Colon (tissue), 2 donors: Measurements from ENCODE around the gene SLC25A48.

Experiments used
- FAIRE-seq: peaks from 2 replicates; lab custom pipeline; 2012; peaks lifted over from hg19 to GRCh38; lab: Jason Lieb, UNC
- donor health status: control.
- donor health status: control.

Gene SLC25A48

GRCh38 chr5:135883441-135883840, 49.0 kb downstream of the SLC25A48 start:
- FAIRE-seq: no peak

GRCh38 chr5:135885031-135885430, 50.6 kb downstream of the SLC25A48 start:
- FAIRE-seq: no peak

- no peak for FAIRE-seq
These were observed 51.7 kb downstream of the SLC25A48 start for GRCh38 chr5:135886136-135886535.

GRCh38 chr5:135887447-135887864, 53.0 kb downstream of the SLC25A48 start:
- FAIRE-seq: no peak

GRCh38 chr5:135887881-135888614, 53.6 kb downstream of the SLC25A48 start:
- no peak for FAIRE-seq

GRCh38 chr5:135890296-135890695, 55.8 kb downstream of the SLC25A48 start:
- FAIRE-seq: no peak

- FAIRE-seq: no peak
These were observed 56.4 kb downstream of the SLC25A48 start for GRCh38 chr5:135890867-135891266.

GRCh38 chr5:135891268-135891667, 56.8 kb downstream of the SLC25A48 start:
- no peak for FAIRE-seq

- no peak for FAIRE-seq
These were observed 57.3 kb downstream of the SLC25A48 start for GRCh38 chr5:135891791-135892190.

GRCh38 chr5:135894276-135894675, 59.8 kb downstream of the SLC25A48 start:
- FAIRE-seq: no peak

- FAIRE-seq: no peak
These were observed 60.3 kb downstream of the SLC25A48 start for GRCh38 chr5:135894789-135895188.

GRCh38 chr5:135895474-135896006, 61.1 kb downstream of the SLC25A48 start, which contains the start of gene IL9:
Gene IL9 (minus strand): TSS chr5:135895841. CDS start chr5:135895816, 25 bp downstream.
- no peak for FAIRE-seq

GRCh38 chr5:135898651-135899050, 64.2 kb downstream of the SLC25A48 start:
- no peak for FAIRE-seq

GRCh38 chr5:135900276-135900675, 65.8 kb downstream of the SLC25A48 start:
- no peak for FAIRE-seq

GRCh38 chr5:135901633-135902032, 67.2 kb downstream of the SLC25A48 start:
- FAIRE-seq: no peak

- no peak for FAIRE-seq
These were observed 70.7 kb downstream of the SLC25A48 start for GRCh38 chr5:135905144-135905543.

GRCh38 chr5:135913713-135914626, 79.5 kb downstream of the SLC25A48 start:
- no peak for FAIRE-seq

GRCh38 chr5:135915466-135916001, 81.1 kb downstream of the SLC25A48 start:
- FAIRE-seq: no peak

GRCh38 chr5:135916638-135917263, 82.3 kb downstream of the SLC25A48 start:
- no peak for FAIRE-seq

- no peak for FAIRE-seq
These were observed 85.7 kb downstream of the SLC25A48 start for GRCh38 chr5:135920199-135920598.

- no peak for FAIRE-seq
These were observed 86.9 kb downstream of the SLC25A48 start for GRCh38 chr5:135921388-135921787.
